ENCODE measurements around the gene FANCF.

DNA sequence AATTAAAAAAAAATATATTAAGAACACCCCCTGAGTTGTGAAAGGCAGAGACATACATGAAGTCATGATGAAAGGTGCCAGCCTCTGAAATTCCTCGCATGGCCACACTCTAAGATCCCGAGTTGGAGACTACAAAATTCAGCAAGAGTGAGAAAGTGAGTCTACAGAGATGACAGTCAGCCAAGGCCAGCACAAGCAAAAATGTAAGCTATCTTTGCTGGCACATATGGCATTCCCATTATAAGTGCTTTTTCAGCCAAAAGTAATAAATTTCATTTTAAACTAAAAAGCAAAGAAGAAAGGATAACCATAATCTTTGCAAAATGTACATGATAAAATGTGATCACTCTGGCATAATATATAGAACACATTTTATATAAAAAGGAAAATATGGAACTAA lies 40.6 kb downstream of the FANCF start:
- TF ChIP-seq, protein P1, sequence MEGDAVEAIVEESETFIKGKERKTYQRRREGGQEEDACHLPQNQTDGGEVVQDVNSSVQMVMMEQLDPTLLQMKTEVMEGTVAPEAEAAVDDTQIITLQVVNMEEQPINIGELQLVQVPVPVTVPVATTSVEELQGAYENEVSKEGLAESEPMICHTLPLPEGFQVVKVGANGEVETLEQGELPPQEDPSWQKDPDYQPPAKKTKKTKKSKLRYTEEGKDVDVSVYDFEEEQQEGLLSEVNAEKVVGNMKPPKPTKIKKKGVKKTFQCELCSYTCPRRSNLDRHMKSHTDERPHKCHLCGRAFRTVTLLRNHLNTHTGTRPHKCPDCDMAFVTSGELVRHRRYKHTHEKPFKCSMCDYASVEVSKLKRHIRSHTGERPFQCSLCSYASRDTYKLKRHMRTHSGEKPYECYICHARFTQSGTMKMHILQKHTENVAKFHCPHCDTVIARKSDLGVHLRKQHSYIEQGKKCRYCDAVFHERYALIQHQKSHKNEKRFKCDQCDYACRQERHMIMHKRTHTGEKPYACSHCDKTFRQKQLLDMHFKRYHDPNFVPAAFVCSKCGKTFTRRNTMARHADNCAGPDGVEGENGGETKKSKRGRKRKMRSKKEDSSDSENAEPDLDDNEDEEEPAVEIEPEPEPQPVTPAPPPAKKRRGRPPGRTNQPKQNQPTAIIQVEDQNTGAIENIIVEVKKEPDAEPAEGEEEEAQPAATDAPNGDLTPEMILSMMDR (IDR thresholded peaks at IDR 0.05; ENCODE audit: insufficient read depth, low read length), result no peak
- TF ChIP-seq, protein P2, sequence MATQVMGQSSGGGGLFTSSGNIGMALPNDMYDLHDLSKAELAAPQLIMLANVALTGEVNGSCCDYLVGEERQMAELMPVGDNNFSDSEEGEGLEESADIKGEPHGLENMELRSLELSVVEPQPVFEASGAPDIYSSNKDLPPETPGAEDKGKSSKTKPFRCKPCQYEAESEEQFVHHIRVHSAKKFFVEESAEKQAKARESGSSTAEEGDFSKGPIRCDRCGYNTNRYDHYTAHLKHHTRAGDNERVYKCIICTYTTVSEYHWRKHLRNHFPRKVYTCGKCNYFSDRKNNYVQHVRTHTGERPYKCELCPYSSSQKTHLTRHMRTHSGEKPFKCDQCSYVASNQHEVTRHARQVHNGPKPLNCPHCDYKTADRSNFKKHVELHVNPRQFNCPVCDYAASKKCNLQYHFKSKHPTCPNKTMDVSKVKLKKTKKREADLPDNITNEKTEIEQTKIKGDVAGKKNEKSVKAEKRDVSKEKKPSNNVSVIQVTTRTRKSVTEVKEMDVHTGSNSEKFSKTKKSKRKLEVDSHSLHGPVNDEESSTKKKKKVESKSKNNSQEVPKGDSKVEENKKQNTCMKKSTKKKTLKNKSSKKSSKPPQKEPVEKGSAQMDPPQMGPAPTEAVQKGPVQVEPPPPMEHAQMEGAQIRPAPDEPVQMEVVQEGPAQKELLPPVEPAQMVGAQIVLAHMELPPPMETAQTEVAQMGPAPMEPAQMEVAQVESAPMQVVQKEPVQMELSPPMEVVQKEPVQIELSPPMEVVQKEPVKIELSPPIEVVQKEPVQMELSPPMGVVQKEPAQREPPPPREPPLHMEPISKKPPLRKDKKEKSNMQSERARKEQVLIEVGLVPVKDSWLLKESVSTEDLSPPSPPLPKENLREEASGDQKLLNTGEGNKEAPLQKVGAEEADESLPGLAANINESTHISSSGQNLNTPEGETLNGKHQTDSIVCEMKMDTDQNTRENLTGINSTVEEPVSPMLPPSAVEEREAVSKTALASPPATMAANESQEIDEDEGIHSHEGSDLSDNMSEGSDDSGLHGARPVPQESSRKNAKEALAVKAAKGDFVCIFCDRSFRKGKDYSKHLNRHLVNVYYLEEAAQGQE (IDR thresholded peaks at IDR 0.05; ENCODE audit: insufficient replicate concordance, low read depth), result no peak
- TF ChIP-seq POLR2AphosphoS5 (IDR thresholded peaks at IDR 0.05; ENCODE audit: low read depth), result no peak
